Umbilical cord (tissue), 2 donors: ENCODE results near the gene NFATC2. TPM values are rescaled to one million over a fixed set of nuclear protein-coding genes. Genes with fewer than 3 reads are reported as not detected.

Experiments used
- DNase-seq: peaks from one replicate; pipeline ENCODE4 v3.0.0-alpha.2; 2015; ENCODE audit warnings: low spot score
- total RNA-seq: library from RNA; depleted of rRNA; stranded (reverse); fragments of >200 nt; gene quantifications from one replicate; pipeline ENCODE4 v1.2.3, GENCODE V29; 2014; ENCODE audit warnings: low replicate concordance; ENCODE audit not compliant: insufficient read depth

Gene NFATC2
- total RNA-seq, 1 donor from 2014 or later, result 14.7 TPM

GRCh38 chr20:51379601-51380341 is 162.7 kb downstream of the NFATC2 start:
- DNase-seq, result no peak

- no peak for DNase-seq
Measured at GRCh38 chr20:51378171-51378928, 164.2 kb downstream of the NFATC2 start.

DNA sequence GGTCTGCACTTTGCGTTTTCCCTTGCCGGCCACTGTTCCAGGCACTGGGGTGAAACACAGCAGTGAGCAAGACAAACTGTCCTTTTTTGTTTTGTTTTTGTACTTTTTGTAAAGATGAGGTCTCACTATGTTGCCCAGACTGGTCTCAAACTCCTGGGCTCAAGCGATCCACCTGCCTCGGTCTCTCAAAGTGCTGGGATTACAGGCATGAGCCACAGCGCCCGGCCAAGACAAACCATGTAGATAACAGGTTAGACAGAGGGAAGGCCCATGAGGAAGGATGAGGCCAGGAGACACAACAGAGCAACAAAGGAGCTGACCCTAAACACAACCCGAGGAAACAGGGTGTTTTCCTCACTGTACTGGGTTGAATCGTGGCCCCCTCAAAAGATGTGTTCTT is 165.4 kb downstream of the NFATC2 start:
- no peak for DNase-seq

DNA sequence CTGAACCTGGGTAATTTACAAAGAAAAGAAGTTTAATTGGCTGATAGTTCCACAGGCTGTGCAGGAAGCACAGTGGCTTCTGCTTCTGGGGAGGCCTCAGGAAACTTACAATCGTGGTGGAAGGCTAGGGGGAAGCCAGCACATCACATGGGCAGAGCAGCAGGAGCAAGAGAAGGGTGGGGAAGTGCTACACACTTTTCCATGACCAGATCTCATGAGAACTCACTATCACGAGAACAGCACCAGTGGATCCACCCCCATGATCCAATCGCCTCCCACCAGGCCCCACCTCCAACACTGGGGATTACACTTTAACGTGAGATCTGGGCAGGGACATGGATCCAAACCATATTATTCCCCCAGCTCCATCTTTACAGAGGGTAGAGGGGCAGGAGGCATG is 166.4 kb downstream of the NFATC2 start:
- DNase-seq, result no peak

GRCh38 chr20:51375561-51375960 is 167.0 kb downstream of the NFATC2 start:
- DNase-seq, result no peak

DNA sequence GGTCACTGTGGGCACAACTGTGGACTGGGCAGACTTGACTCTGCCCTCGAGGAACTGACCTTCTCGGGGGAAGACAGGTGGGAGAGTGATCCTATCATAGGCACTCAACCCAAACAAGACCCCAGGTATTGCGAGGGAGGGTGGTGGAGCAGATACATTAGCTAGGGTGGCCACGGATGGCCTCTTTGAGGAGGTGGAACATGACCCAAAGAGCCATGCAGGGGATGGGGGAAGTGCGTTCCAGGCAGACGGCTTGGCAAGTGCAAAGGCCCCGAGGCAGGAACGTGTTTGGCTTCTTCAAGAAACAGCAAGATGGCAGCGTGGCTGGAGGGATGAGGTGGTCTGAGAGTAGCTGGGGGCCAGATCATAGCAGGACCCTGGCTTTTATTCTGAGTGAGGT is 167.6 kb downstream of the NFATC2 start:
- DNase-seq, result no peak

- no peak for DNase-seq
Measured at GRCh38 chr20:51374456-51374830, 168.1 kb downstream of the NFATC2 start.

- DNase-seq, result peak; percentile 62
Measured at GRCh38 chr20:51373713-51374455, 168.6 kb downstream of the NFATC2 start.

DNA sequence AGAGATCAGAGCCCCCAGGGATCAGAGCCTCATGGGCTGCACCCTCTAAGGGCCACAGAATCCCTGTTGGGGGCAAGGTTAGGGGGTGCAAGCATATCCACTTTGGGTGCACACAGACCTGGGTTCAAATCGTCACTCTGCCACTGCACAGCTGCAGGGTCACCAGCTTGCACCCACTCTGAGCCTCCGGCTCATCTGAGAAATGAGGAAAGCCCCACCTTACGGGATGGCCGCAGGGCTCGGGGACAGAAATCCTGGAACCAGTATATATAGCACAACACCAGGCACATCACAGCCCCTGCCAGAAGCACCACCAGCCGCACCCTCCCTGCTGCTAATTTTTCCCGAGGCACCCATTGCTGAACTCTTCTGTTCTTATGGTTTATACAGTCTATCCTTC is 169.6 kb downstream of the NFATC2 start:
- no peak for DNase-seq

- DNase-seq, result peak; percentile 63
Measured at GRCh38 chr20:51372176-51372803, 170.2 kb downstream of the NFATC2 start.

DNA sequence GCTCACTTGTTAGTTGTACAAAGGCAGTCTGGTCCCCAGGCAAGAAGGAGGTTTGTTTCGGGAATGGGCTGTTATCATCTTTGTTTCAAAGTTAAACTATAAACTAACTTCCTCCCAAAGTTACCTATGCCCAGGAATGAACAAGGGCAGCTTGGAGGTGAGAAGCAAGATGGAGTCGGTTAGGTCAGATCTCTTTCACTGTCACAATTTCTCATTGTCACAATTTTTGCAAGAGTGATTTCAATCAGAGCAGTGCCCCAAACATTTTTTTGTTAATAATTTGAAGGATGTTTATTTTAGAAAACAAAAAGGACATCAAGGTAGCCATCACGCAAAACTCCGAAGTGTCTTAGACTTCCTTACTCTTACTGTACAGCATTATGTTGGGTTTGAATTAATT is 170.8 kb downstream of the NFATC2 start:
- DNase-seq, result no peak

DNA sequence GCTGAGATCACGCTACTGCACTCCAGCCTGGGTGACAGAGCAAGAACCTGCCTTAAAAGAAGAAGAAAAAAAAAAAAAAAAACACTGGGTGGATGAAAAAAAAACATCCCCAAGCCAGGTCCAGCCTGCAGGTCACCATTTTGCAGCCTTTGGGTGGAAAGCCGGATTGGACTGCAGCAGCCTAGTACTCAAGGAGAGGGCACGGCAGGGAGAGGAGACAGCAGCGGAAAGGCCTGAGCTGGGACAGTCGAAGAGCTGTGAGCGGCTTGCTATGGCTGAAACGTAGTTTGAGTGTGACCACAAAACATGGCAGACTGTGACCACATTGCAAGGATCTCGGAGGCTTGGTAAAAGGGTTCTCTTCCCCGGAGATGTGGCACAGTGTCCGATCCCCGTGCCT is 173.0 kb downstream of the NFATC2 start:
- no peak for DNase-seq

- no peak for DNase-seq
Measured at GRCh38 chr20:51368461-51369211, 173.9 kb downstream of the NFATC2 start.

- peak; percentile 98 for DNase-seq
Measured at GRCh38 chr20:51366155-51366886, 176.2 kb downstream of the NFATC2 start.

- peak; percentile 70 for DNase-seq
Measured at GRCh38 chr20:51365670-51366069, 176.8 kb downstream of the NFATC2 start.

DNA sequence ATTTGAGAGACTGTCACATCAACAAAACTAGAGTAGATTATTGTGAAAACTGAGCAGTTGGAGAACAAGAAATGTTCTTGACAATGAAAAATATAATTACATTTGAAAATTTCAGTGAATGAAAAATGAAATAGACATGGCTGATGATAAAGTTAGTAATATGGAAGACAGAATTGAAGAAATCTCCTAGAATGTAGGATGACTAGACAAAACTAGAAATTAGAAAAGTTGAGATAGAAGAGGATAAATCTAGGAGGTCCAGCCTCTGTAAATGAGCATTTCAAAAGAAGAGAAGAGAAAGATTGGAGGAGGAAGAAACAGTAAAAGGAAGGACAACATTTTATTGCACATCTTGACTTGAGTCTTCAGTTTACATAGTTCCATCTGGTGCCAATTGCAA is 178.7 kb downstream of the NFATC2 start:
- no peak for DNase-seq

GRCh38 chr20:51363378-51363777 is 179.1 kb downstream of the NFATC2 start:
- DNase-seq, result no peak

GRCh38 chr20:51362254-51362653 is 180.3 kb downstream of the NFATC2 start:
- no peak for DNase-seq

- DNase-seq, result no peak
Measured at GRCh38 chr20:51361258-51361657, 181.3 kb downstream of the NFATC2 start.

- DNase-seq, result peak; percentile 60
Measured at GRCh38 chr20:51360451-51361201, 181.9 kb downstream of the NFATC2 start.
